ENCODE results near the gene DESI2.
"Not testable (repeated sequence)": the region's sequence is repeated elsewhere in the genome, so short reads cannot be mapped to it uniquely, and the experiment has no call there.

DESI2 gene

DNA sequence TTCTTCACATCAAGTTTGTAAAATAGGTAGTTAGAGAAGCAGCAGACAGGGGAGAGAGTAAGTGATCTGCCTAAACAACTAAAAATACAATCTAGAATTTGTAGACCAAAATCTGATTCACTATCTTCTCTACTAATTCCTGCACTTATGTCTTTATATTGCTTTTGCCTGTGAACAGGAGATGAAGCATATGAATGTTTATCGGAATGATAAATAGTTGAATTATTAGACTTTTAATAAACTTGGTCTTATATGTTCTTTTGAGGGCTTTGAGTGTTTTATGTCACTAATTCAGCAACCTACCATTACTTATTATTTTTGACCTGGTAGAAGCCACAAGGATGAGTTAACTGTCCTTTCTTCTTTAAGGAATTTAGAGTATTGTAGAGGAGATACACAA is 2.3 kb downstream of the DESI2 start:
- DNase-seq, result no peak

DNA sequence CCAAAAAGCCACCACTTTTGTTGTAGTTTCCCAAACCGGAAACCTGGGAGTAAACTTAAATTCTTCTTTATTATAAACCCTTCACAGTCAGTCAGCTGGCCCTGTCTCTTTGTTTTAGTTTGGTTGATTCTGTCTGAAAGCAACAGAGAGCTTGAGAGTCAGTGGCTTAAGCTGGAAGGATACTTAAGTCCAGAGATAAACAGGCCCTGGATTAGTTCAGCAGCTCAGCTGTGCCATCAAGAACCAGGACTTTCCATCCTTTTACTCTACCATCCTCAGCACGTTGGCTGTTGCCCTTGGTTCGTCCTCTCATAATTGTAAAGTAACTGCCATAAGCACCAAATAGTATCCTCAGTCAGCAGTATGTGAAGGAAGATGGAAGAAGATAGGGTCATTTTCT is 4.5 kb downstream of the DESI2 start:
- no peak for DNase-seq

DNA sequence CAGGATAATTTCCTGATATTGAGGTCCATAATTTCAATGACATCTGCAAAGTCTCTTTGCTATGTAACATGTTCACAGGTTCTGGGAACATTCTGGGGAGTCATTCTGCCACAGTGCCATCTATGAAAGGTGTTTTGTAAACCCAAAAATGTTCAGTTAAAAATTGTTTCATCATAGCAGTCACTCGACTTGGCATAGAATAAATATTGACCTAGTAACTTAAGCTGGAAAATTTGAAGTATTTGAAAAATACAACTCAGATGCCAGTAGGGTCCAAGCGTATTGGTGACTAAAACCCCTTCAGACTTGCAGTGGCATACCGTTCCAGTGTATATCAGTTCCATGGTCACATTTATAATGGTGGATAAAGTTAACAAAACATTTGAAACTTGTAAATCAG is 6.8 kb downstream of the DESI2 start:
- DNase-seq, result no peak

DNA sequence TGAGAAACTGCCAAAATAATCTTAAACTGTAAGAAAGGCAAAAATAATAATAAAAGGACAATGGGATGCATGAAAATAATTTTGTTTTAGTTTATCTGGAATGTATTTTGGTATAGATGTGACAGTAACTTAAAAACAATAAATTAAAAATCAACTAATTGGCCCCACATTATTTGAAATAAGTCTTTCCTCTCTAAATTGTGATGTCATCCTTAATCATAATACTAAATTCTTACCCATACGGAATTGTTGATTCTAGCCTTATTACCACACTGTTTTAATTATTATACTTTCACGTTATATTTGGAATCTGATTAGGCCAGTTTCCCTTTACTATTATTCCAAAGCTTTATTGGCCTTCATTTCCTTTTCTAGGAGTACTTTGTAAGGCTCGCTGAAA is 7.7 kb downstream of the DESI2 start:
- DNase-seq, result no peak

GRCh38 chr1:244661569-244662312 is 8.8 kb downstream of the DESI2 start:
- not testable (repeated sequence) for DNase-seq

GRCh38 chr1:244662599-244662998 is 9.7 kb downstream of the DESI2 start:
- DNase-seq, result no peak

- no peak for DNase-seq
These were observed 11.4 kb downstream of the DESI2 start for GRCh38 chr1:244664353-244664752.

DNA sequence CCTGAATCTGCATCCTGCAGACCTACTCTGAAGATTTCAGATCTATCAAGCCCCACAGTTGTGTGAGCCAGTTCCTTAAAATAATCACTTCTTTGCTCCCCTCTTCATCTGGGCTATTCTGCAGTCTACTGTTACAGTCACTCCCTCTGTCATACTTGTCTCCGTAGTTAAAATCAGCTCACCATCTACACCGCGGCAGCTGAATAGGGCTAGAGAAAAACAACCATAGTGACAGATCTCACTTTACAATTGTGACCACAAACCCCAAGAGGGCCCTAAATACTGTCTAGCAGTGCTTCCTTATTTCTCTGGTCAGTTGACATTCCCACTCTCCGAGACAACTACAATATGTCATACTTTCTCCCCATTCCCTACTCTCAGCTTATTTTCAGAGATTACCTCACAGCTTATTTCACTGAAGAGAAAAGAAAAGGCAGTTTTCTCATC is 12.9 kb downstream of the DESI2 start:
- peak in 1 of 2 donors; percentile 69 for DNase-seq

GRCh38 chr1:244666672-244667418 is 13.9 kb downstream of the DESI2 start:
- not testable (repeated sequence) for DNase-seq

- DNase-seq, result no peak
These were observed 14.9 kb downstream of the DESI2 start for GRCh38 chr1:244667797-244668196.

DNA sequence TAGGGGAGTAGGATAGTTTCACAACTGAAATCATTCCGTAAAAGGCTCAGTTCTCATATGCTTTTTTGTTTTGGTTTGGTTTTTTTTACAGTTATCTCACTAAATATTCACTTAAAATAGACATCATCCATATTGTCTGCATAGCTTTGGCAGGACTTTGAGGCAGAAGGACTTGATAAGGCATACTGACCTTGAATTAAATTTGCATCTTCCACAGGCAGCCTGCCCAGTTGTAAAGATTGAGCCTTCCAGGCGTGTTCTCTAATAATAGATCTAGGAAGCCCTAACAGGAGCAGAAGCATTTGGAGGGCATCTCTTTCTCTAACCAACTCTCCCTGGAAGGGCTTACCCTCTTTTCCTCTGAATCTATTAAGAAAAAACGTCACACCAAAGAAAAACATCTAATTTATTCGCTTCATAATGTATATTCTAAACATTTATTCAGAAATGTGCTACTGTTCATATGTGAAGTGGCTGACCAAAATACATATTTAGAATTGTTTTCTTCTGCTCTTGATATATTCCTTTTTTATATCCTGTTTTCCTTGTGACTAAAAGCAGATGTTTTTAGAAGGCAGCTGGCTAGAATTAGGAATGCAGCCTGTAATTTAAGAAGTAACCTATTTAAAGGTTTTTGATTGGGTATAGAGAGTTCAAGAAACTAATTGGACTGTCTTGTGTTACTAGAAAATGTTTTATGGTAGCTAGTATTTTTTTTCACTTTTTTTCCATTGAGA is 20.2 kb downstream of the DESI2 start:
- no peak for DNase-seq

GRCh38 chr1:244674446-244674845 is 21.5 kb downstream of the DESI2 start:
- DNase-seq, result no peak

DNA sequence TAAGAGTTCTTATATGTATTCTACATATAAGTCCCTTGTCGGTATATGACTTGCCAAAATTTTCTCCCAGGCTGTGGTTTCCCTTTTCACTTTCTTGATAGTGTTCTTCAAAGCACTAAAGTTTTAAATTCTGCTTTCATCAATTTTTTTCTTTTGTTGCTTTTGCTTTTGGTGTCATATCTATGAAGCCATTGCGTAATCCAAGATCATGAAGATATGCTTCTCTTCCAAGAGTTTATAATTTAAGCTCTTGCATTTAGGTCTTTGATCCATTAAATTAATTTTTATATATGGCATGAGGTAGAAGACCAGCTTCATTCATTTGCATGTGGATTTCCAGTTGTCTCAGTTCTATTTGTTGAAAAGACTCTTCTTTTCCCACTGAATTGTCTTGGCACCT is 22.2 kb downstream of the DESI2 start:
- DNase-seq, result no peak

DNA sequence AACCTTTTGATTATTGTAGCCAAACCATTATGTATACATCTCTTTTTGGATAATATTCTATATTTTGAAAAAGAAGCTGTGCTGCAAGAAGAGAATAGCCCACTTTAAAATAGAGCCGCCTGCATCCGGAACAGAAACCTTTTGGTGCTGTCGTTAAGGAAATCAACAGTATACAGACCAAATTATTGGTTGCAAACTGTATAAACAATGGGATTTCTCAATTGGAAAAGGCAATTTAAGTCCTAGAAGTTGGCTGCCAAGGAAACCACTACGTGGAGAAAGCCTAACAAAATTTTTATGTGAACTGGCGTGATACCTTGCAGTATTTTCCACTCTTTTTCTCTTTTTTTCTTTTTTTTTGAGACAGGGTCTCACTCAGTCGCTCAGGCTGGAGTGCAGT is 25.8 kb downstream of the DESI2 start:
- no peak for DNase-seq

DNA sequence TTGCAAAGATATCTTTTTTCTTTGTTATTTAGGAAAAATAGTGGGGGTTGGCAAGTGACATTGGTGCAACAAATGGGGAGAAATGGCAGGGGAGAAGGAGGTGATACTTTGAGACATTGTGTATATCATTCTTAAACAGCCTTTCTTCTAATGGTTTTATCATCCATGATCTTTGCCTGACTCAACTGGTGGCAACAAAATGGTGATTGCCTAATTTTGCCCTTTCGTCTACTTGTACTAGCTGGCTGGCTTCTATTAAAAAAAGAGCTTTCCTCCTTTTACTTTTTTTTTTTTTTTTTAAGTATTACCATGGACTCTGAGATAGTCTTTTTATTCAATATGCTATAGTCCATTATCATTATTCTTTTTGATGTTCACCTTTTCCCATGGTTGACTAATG is 27.7 kb downstream of the DESI2 start:
- DNase-seq, result no peak

DNA sequence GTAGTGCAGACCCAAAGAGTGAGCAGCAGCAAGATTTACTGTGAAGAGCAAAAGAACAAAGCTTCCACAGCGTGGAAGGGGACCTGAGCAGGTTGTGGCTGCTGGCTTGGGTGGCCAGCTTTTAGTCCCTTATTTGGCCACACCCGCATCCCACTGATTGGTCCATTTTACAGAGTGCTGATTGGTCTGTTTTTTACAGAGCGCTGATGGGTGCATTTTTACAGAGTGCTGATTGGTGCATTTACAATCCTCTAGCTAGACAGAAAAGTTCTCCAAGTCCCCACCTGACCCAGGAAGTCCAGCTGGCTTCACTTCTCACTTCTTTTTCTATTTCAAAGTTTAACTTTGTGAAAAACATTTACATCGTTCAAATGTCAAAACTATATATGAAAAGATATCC is 29.2 kb downstream of the DESI2 start:
- DNase-seq, result not testable (repeated sequence)

- DNase-seq, result no peak
These were observed 43.0 kb downstream of the DESI2 start for GRCh38 chr1:244695937-244696336.

GRCh38 chr1:244699741-244700140 is 46.8 kb downstream of the DESI2 start:
- DNase-seq, result no peak

DNA sequence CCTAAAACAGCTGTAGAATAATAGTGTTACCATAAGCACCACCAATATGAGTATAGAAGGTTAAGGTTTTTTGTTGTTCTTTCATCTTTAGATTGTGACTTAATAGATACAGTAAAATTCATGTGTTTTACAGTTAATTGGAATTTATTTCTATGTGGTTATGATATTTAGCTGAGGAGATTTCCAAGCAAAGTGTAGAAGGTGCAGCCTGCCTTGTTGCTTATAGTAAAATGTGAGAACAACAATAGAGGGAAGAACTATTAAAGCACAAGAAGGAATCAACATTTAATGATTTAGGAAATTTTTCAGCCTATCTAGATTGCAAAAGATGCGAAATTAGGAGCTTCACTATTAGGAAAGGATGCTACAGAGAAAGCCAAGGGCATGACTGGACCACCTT is 47.9 kb downstream of the DESI2 start:
- no peak for DNase-seq

- no peak for DNase-seq
These were observed 49.7 kb downstream of the DESI2 start for GRCh38 chr1:244702620-244703019.

GRCh38 chr1:244704107-244704506 is 51.2 kb downstream of the DESI2 start:
- DNase-seq, result no peak

DNA sequence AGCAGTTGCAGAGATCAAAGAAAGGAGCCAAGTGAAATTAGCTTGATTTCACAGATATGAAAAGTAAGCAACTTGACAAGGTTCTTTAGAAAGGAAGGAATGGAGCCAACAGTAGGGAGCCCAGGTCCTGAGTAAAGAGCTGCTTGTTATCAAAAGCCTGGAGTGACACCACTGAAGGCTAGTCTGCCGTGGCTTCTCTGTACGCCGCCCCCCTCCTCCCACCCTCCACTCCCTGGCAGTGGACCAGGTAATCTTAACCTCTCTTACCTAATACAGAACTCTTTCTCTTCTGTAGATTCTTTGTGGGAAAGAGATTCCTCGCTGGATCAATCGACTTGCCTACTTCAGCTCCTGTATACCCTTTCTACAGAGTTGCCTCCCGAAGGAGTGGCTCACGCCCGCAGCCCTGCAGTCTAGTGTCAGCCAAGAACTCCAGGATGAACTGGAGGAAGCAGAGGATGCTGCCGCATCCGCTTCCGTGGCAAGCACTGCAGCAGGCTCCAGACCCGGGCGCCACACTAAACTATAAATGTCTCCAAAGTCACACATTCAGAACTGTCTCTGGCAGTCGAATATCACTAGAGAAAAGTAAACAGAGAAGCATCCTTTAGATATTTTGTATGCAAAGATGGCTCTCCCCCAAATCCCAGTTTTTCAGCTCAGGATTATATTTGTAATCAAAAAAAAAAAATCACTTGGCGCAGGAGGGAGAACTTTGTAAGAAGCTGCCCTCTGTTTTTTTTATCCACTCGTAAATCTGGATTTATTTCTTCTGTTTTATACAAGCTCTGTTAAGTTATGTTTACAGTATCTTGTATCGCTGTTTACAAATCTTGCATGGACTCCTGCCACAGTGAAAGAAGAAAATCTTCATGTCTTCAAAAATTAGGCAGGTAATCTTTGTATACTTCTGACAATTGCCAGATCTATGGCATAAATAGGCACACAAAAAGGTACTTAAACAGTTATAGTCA is 52.6 kb downstream of the DESI2 start:
- DNase-seq, result no peak

DNA sequence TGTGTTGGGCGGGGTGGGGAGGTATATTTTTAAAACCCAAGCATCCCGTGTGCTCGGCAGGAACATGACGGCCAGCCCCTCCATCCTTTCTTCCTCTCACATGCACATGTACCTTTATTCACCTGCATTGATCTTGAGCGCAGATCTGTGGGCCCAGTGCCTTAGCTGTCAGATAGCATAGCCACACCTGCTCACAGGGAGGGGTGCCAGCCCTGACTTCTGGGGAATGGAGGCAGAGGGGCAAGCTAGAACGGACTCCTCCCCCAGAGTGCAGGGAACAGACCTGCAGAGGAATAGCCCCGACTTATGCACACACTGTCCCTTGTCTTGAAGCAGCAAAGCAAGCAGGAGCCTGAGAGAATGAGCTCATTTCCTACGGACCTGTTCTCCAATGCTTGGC is 56.1 kb downstream of the DESI2 start:
- DNase-seq, result no peak
